Esophagus muscularis mucosa (tissue), 4 donors: Measurements from ENCODE around the gene TRIM33.

Experiments used
- CTCF ChIP-seq, 3 experiments: fragments of 200-600 bp in 2 of 3; fragments of 450-650 bp in 1 of 3; sonication (generic) in 2 of 3; IDR thresholded peaks; one replicate each; pipeline ENCODE4 v1.5.1; 2017 to 2019; ENCODE audit warnings: antibody characterized with exemption in 3 of 3, mild to moderate bottlenecking in 2 of 3, moderate library complexity in 1 of 3
- EP300 ChIP-seq: sonication (generic); formaldehyde crosslinking; IDR thresholded peaks from one replicate; pipeline ENCODE4 v1.6.1; 2017; ENCODE audit warnings: antibody characterized with exemption
- POLR2A ChIP-seq: fragments of 450-650 bp; IDR thresholded peaks from one replicate; pipeline ENCODE4 v1.6.1; 2017; ENCODE audit warnings: antibody characterized with exemption, moderate library complexity, mild to moderate bottlenecking, low read depth

GRCh38 chr1:114540272-114540671, 29.3 kb upstream of the TRIM33 start:
- TF ChIP-seq CTCF (IDR thresholded peaks at IDR 0.05) (no peak), POLR2A (no peak), EP300 (no peak)
